AG09319 (cell line): Measurements from ENCODE around the gene AP1S3.

Experiments
- DNase-seq: peaks from one replicate; pipeline ENCODE4 v3.0.0-alpha.2; 2010; ENCODE audit warnings: low read depth; ENCODE audit errors: extremely low read depth
- CTCF ChIP-seq: IDR thresholded peaks from 2 replicates; pipeline ENCODE4 v1.5.1; 2011; ENCODE audit warnings: low read depth, mild to moderate bottlenecking, inconsistent platforms, low read length, moderate library complexity

AP1S3 gene

GRCh38 chr2:223786236-223786635 is 51.1 kb downstream of the AP1S3 start:
- DNase-seq: no peak
- TF ChIP-seq CTCF: no peak

- no peak for DNase-seq
Measured at GRCh38 chr2:223784221-223784772, 53.1 kb downstream of the AP1S3 start.

GRCh38 chr2:223782629-223783028 is 54.8 kb downstream of the AP1S3 start:
- TF ChIP-seq CTCF: no peak
- DNase-seq: no peak

More at GRCh38 chr2:223784221-223784772, 53.1 kb downstream of the AP1S3 start:
- TF ChIP-seq CTCF: no peak

- DNase-seq: no peak
- no peak for TF ChIP-seq CTCF
Measured at GRCh38 chr2:223781560-223781959, 55.8 kb downstream of the AP1S3 start.

GRCh38 chr2:223779877-223780276 is 57.5 kb downstream of the AP1S3 start:
- no peak for DNase-seq
- peak; percentile 30 for TF ChIP-seq CTCF

- TF ChIP-seq CTCF: no peak
- no peak for DNase-seq
Measured at GRCh38 chr2:223774193-223774592, 63.2 kb downstream of the AP1S3 start.

- no peak for DNase-seq
- no peak for TF ChIP-seq CTCF
Measured at GRCh38 chr2:223772363-223772762, 65.0 kb downstream of the AP1S3 start.
